ENCODE measurements around the gene HERPUD1. TPM values are rescaled to one million over a fixed set of nuclear protein-coding genes. Genes with fewer than 3 reads are reported as not detected.

Gene HERPUD1
- total and polyA plus RNA-seq, 9 of the 15 experiments (the other 6 are each of a cell fraction or from before 2014, with no cell fraction given), result 14.2 to 60.7 (median 37.4) TPM

GRCh38 chr16:56938664-56939513 lies 6.9 kb downstream of the HERPUD1 start (continued):
- TF ChIP-seq MNT (conservative IDR thresholded peaks at IDR 0.05) (no peak), ZNF740 (CRISPR knock-in tag; IDR thresholded peaks at IDR 0.05) (no peak), ZNF740 (tag; IDR thresholded peaks at IDR 0.05) (no peak), ZNF436 (CRISPR knock-in tag; IDR thresholded peaks at IDR 0.05) (peak; percentile 3; the same call in 1 of the 2 replicates), POLR2G (IDR thresholded peaks at IDR 0.05; ENCODE audit: low read depth, low read length) (0 out of 2 replicates have a peak, but pooled peaks have one; percentile 18), PML (IDR thresholded peaks at IDR 0.05; ENCODE audit: low read length) (peak; percentile 77)

GRCh38 chr16:56939801-56940200 lies 7.9 kb downstream of the HERPUD1 start:
- no peak overlapping the region for H3K27ac ChIP-seq (ENCODE audit: extremely low read depth, low read depth, low read length)
- H3K79me2 ChIP-seq (ENCODE audit: control insufficient read depth, insufficient read depth, low read length), result peaks cover 13% of the 10 kb centered on the region
- H2AFZ ChIP-seq (ENCODE audit: low read depth, low read length), result no peak overlapping the region
- no TSS peak for BruUV-seq (replicated peaks)
- no peaks in the 10 kb centered on the region for H3K9me1 ChIP-seq (ENCODE audit: control insufficient read depth, insufficient read depth, low read length)
- WGBS (ENCODE audit: insufficient coverage, low coverage, missing lambda C conversion rate), result 66% methylated on average over 4 of the region's 4 CpGs
- H3K36me3 ChIP-seq (ENCODE audit: control insufficient read depth, insufficient read depth, low read length), result peaks cover 96% of the 10 kb centered on the region
- no peaks in the 10 kb centered on the region for H3K9me3 ChIP-seq (replicated peaks; ENCODE audit: control insufficient read depth, insufficient read depth, low read depth, low read length)
- ChIA-PET CTCF (ENCODE audit: low intra/inter-chr PET ratio) (no interaction called here), POLR2A (interaction anchor here (0.6 to 1.6 kb wide), 7 partner anchors 7 to 106 kb away, joined by 3 to 6 read pairs (median 3); partner anchors contain the start of gene NLRC5)
- ATAC-seq, result no peak
- DNase-seq (ENCODE audit: extremely low read depth in 1 of 4, low spot score in 3 of 4), result peak in 2 of 4 experiments; percentile 37 to 42
- no peak for FAIRE-seq
- H3K4me3 ChIP-seq, result no peak overlapping the region
- no peaks in the 10 kb centered on the region for H3K27me3 ChIP-seq (ENCODE audit: control insufficient read depth in 2 of 2, insufficient read depth in 2 of 2, low read length in 2 of 2)
- peaks cover 0 to 5% of the 10 kb centered on the region in 2 experiments; a peak in 2 of 5 replicates for H3K4me1 ChIP-seq (replicated peaks in 1 of 2; ENCODE audit: control insufficient read depth in 2 of 2, insufficient read depth in 2 of 2, low read length in 2 of 2)
- H3K9ac ChIP-seq (ENCODE audit: insufficient read depth in 1 of 2, low read depth in 2 of 2, low read length in 2 of 2), result no peak overlapping the region
- in situ Hi-C loops (cut with MboI), result no loop called here
- H3K4me2 ChIP-seq (ENCODE audit: insufficient read depth, low read length), result no peak overlapping the region
- peaks cover 6% of the 10 kb centered on the region; the same call in 1 of the 2 replicates for H4K20me1 ChIP-seq (replicated peaks; ENCODE audit: control insufficient read depth, insufficient read depth, low read length)
- intact Hi-C loops (cut with micrococcal nuclease), result no loop called here
- TF ChIP-seq TCF15 (CRISPR knock-in tag; IDR thresholded peaks at IDR 0.05), result no peak
- no peak for TF ChIP-seq ZHX1 (conservative IDR thresholded peaks at IDR 0.05; ENCODE audit: low read length)
- TF ChIP-seq STAT6 (CRISPR knock-in tag; IDR thresholded peaks at IDR 0.05), result no peak
- no peak for TF ChIP-seq HDAC1 (IDR thresholded peaks at IDR 0.05)
